Erythroblast (primary cell): ENCODE measurements around the gene COX6B1.

Source experiments
- GATA1 ChIP-seq: IDR thresholded peaks from 2 replicates; pipeline ENCODE4 v1.6.1; 2011; ENCODE audit warnings: low read depth, mild to moderate bottlenecking, control low read depth, low read length, moderate library complexity
- POLR2A ChIP-seq: IDR thresholded peaks from 2 replicates; pipeline ENCODE4 v1.6.1; 2011; ENCODE audit warnings: mild to moderate bottlenecking, low read length

DNA sequence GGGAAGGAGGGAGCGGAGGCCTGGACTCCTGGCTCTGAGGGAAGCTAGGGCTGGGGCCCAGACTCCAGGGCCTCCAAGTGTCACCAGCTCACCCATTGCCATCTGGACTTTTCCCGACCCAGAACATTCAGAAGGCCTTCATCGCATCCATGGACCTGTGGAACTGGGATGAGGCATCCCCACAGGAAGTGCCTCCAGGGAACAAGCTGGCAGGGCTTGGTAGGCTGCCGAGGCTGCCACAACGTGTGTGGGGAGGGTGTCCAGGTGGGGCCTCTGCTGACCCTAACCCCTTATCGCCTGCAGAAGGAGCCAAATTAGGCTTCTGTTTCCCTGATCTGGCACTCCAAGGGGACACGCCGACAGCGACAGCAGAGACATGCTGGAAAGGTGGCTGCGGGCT, 5.8 kb upstream of the COX6B1 start:
- TF ChIP-seq POLR2A (no peak), GATA1 (no peak)
